OCI-LY1 (cell line): ENCODE data around the gene CHST6.
"Not testable (repeated sequence)": the region's sequence is repeated elsewhere in the genome, so short reads cannot be mapped to it uniquely, and the experiment has no call there.

Experiments used
- H2AFZ ChIP-seq: fragments of 200-600 bp; sonication (generic), shearing (Covaris generic); 2 replicates; pipeline ENCODE4 v1.6.0; 2014; ENCODE audit warnings: antibody characterized with exemption, mild to moderate bottlenecking, low read length
- H3F3A ChIP-seq: fragments of 200-600 bp; sonication (generic), shearing (Covaris generic); 2 replicates; pipeline ENCODE4 v1.6.0; 2014; ENCODE audit warnings: mild to moderate bottlenecking, antibody characterized with exemption, low read length, moderate library complexity; ENCODE audit not compliant: insufficient read depth
- H3K27ac ChIP-seq: fragments of 200-600 bp; sonication (generic); 2 replicates; pipeline ENCODE4 v1.5.1; 2014; ENCODE audit warnings: low read length, mixed run types, mild to moderate bottlenecking, low read depth; ENCODE audit not compliant: poor library complexity, severe bottlenecking
- H3K27me3 ChIP-seq: fragments of 200-600 bp; sonication (generic); 2 replicates; pipeline ENCODE4 v1.6.0; 2014; ENCODE audit warnings: antibody characterized with exemption, mild to moderate bottlenecking, low read length, moderate library complexity; ENCODE audit not compliant: insufficient read depth
- H3K36me3 ChIP-seq: fragments of 200-600 bp; sonication (generic); 2 replicates; pipeline ENCODE4 v1.6.1; 2014; ENCODE audit warnings: mild to moderate bottlenecking, antibody characterized with exemption, low read length, moderate library complexity, mixed read lengths; ENCODE audit not compliant: insufficient read depth
- H3K4me1 ChIP-seq: fragments of 200-600 bp; sonication (generic); 2 replicates; pipeline ENCODE4 v1.5.1; 2014; ENCODE audit warnings: mild to moderate bottlenecking, low read length, moderate library complexity; ENCODE audit not compliant: insufficient read depth, severe bottlenecking
- H3K4me2 ChIP-seq: fragments of 200-600 bp; sonication (generic), shearing (Covaris generic); 2 replicates; pipeline ENCODE4 v1.6.1; 2014; ENCODE audit warnings: low read length
- H3K4me3 ChIP-seq: fragments of 200-600 bp; sonication (generic); 2 replicates; pipeline ENCODE4 v1.5.1; 2014; ENCODE audit warnings: low read length, low read depth, mild to moderate bottlenecking, mixed read lengths; ENCODE audit not compliant: poor library complexity, severe bottlenecking
- H3K79me2 ChIP-seq: fragments of 200-600 bp; shearing (Covaris generic); 2 replicates; pipeline ENCODE4 v1.6.1; 2016; ENCODE audit warnings: mixed run types, low read length, mixed read lengths; ENCODE audit not compliant: insufficient read depth
- H3K9ac ChIP-seq: fragments of 200-600 bp; sonication (generic), shearing (Covaris generic); 2 replicates; pipeline ENCODE4 v1.6.1; 2014; ENCODE audit warnings: mild to moderate bottlenecking, low read length, mixed read lengths
- H3K9me2 ChIP-seq: fragments of 200-600 bp; sonication (generic), shearing (Covaris generic); 2 replicates; pipeline ENCODE4 v1.6.1; 2014; ENCODE audit warnings: low read depth, mild to moderate bottlenecking, low read length, mixed read lengths
- H3K9me3 ChIP-seq: fragments of 200-600 bp; shearing (Covaris generic); 2 replicates; pipeline ENCODE4 v1.6.1; 2014; ENCODE audit warnings: low read length, mixed read lengths
- H4K20me1 ChIP-seq: fragments of 200-600 bp; sonication (generic), shearing (Covaris generic); 2 replicates; pipeline ENCODE4 v1.6.0; 2016; ENCODE audit warnings: mild to moderate bottlenecking, low read length; ENCODE audit not compliant: insufficient read depth
- CTCF ChIP-seq: fragments of 200-600 bp; sonication (generic), shearing (Covaris generic); IDR thresholded peaks from 2 replicates; pipeline ENCODE4 v1.5.1; 2017; ENCODE audit warnings: mild to moderate bottlenecking, antibody characterized with exemption, low read length, moderate library complexity, mixed read lengths
- EZH2 ChIP-seq: fragments of 200-600 bp; sonication (generic), shearing (Covaris generic); IDR thresholded peaks from 2 replicates; pipeline ENCODE4 v1.8.0; 2017; ENCODE audit warnings: borderline replicate concordance, mixed run types, mild to moderate bottlenecking, antibody characterized with exemption, low read length, moderate library complexity, mixed read lengths

CHST6 gene

GRCh38 chr16:75457485-75458021 lies 37.7 kb downstream of the CHST6 start:
- Histone ChIP-seq H3K9me3 (no peaks in the 10 kb centered on the region), H3K4me2 (no peak overlapping the region), H3F3A (no peaks in the 10 kb centered on the region), H4K20me1 (no peaks in the 10 kb centered on the region), H2AFZ (no peak overlapping the region), H3K4me3 (no peak overlapping the region), H3K79me2 (peaks cover 30% of the 10 kb centered on the region), H3K4me1 (peaks cover 20% of the 10 kb centered on the region), H3K27me3 (no peaks in the 10 kb centered on the region), H3K36me3 (no peaks in the 10 kb centered on the region), H3K9me2 (no peaks in the 10 kb centered on the region), H3K9ac (no peak overlapping the region), H3K27ac (no peak overlapping the region)
- TF ChIP-seq CTCF (no peak), EZH2 (no peak)

- no peaks in the 10 kb centered on the region for H3K9me2 ChIP-seq
- no peaks in the 10 kb centered on the region for H4K20me1 ChIP-seq
- H3K79me2 ChIP-seq, result peaks cover 27% of the 10 kb centered on the region
- H2AFZ ChIP-seq, result no peak overlapping the region
- H3K4me2 ChIP-seq, result no peak overlapping the region
- no peak overlapping the region for H3K9ac ChIP-seq
- TF ChIP-seq CTCF (no peak), EZH2 (no peak)
- H3K4me3 ChIP-seq, result no peak overlapping the region
- H3F3A ChIP-seq, result no peaks in the 10 kb centered on the region
- H3K36me3 ChIP-seq, result no peaks in the 10 kb centered on the region
- no peaks in the 10 kb centered on the region for H3K27me3 ChIP-seq
- H3K4me1 ChIP-seq, result peaks cover 17% of the 10 kb centered on the region
- no peak overlapping the region for H3K27ac ChIP-seq
- H3K9me3 ChIP-seq, result no peaks in the 10 kb centered on the region
Measured at GRCh38 chr16:75456971-75457370, 38.3 kb downstream of the CHST6 start.

- not testable (repeated sequence) for H3K9ac ChIP-seq, H3K4me2 ChIP-seq, H3K9me3 ChIP-seq, H3K27ac ChIP-seq, H3K27me3 ChIP-seq, H3K9me2 ChIP-seq, H3F3A ChIP-seq, H3K36me3 ChIP-seq, H2AFZ ChIP-seq, H3K4me3 ChIP-seq, H4K20me1 ChIP-seq
- peaks cover 17% of the 10 kb centered on the region for H3K4me1 ChIP-seq
- H3K79me2 ChIP-seq, result peaks cover 23% of the 10 kb centered on the region
Measured at GRCh38 chr16:75456486-75456885, 38.8 kb downstream of the CHST6 start.

GRCh38 chr16:75455677-75456076 lies 39.6 kb downstream of the CHST6 start:
- H3K4me1 ChIP-seq, result peaks cover 17% of the 10 kb centered on the region
- H4K20me1 ChIP-seq, result no peaks in the 10 kb centered on the region
- H3K27ac ChIP-seq, result no peak overlapping the region
- no peak for TF ChIP-seq EZH2
- no peak for TF ChIP-seq CTCF
- no peak overlapping the region for H3K9ac ChIP-seq
- H3K36me3 ChIP-seq, result peaks cover 10% of the 10 kb centered on the region
- H3K9me2 ChIP-seq, result no peaks in the 10 kb centered on the region
- no peaks in the 10 kb centered on the region for H3K27me3 ChIP-seq
- H3K4me3 ChIP-seq, result no peak overlapping the region
- H2AFZ ChIP-seq, result no peak overlapping the region
- no peaks in the 10 kb centered on the region for H3K9me3 ChIP-seq
- H3K4me2 ChIP-seq, result no peak overlapping the region
- peaks cover 19% of the 10 kb centered on the region for H3K79me2 ChIP-seq
- no peaks in the 10 kb centered on the region for H3F3A ChIP-seq
